Inflammatory macrophage treated with lipopolysaccharide for 1 hour (primary cell): ENCODE results near the gene HOMEZ.
"Not testable (repeated sequence)": the region's sequence is repeated elsewhere in the genome, so short reads cannot be mapped to it uniquely, and the experiment has no call there.

ENCODE experiments used
- DNase-seq, 2 donors: peaks; one replicate each; pipeline ENCODE4 v3.0.0-alpha.2; 2020 to 2022

HOMEZ gene, protein sequence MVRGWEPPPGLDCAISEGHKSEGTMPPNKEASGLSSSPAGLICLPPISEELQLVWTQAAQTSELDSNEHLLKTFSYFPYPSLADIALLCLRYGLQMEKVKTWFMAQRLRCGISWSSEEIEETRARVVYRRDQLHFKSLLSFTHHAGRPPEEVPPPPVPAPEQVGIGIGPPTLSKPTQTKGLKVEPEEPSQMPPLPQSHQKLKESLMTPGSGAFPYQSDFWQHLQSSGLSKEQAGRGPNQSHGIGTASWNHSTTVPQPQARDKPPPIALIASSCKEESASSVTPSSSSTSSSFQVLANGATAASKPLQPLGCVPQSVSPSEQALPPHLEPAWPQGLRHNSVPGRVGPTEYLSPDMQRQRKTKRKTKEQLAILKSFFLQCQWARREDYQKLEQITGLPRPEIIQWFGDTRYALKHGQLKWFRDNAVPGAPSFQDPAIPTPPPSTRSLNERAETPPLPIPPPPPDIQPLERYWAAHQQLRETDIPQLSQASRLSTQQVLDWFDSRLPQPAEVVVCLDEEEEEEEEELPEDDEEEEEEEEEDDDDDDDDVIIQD

GRCh38 chr14:23286020-23286901 is at the start of gene HOMEZ:
HOMEZ (minus strand) TSS chr14:23286132; CDS start chr14:23285952, 180 bp downstream.
- DNase-seq: peak; percentile 96 to 98

DNA sequence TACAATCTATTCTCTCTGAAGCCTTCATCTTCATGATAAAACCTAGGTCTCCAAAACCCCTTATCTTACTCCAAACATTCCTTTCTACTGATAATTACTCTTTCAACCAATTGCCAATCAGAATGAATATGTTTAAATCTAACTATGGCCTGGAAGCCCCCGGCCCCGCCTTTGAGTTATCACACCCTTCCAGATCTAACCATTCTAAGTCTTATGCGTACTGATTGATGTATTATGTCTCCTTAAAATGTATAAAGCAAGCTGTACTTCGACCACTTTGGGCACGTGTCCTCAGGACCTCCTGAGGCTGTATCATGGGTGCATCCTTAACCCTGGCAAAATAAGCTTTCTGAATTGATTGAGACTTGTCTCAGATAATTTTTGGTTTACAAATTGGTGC is 49.7 kb upstream of the HOMEZ start:
- DNase-seq: no peak

DNA sequence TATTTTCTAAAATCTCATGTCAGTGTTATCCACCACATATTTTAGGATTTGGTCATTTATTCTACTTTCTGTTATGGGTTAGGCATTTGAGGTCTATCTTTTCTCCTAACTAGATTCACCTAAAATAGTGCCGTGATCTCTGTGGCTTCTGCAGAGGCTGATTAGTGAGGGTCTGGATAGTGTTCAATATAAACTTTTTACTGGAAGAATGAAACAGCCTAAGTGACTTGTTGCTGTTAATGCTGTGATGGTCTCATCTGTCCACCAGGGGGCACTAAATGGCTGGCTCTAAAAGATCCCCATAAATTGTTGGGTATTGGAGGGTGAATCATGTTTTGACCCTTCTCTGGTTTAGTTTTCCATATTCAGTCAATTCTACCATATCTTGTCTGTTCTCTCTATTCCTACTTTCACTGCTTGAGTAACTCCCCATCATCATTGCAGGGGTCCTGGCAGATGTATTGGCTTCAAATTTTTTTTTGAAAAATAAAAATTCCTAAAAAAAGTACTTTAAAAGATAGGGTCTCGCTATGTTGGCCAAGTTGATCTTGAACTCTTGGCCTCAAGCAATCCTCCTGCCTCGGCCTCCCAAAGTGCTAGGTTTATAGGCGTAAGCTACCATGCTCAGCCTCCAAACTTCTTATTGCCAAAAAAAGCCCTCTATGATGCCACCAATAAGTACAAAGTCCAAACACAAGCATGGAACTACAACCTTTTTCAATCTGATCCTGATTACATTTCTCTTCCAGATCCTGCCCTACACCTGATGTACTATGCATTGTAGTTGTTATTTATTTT is 42.2 kb upstream of the HOMEZ start:
- peak; percentile 57 to 85 for DNase-seq

- DNase-seq: no peak
Observed at GRCh38 chr14:23326491-23327332, 40.8 kb upstream of the HOMEZ start.

DNA sequence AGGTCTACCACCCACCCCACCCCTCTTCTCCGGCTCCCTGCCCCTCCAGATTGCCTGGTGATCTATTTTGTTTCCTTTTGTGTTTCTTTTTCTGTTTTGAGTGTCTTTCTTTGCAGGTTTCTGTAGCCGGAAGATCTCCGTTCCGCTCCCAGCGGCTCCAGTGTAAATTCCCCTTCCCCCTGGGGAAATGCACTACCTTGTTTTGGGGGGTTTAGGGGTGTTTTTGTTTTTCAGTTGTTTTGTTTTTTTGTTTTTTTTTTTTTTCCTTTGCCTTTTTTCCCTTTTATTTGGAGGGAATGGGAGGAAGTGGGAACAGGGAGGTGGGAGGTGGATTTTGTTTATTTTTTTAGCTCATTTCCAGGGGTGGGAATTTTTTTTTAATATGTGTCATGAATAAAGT is 39.8 kb upstream of the HOMEZ start:
- not testable (repeated sequence) for DNase-seq

GRCh38 chr14:23324993-23325392 is 39.1 kb upstream of the HOMEZ start:
- no peak for DNase-seq

DNA sequence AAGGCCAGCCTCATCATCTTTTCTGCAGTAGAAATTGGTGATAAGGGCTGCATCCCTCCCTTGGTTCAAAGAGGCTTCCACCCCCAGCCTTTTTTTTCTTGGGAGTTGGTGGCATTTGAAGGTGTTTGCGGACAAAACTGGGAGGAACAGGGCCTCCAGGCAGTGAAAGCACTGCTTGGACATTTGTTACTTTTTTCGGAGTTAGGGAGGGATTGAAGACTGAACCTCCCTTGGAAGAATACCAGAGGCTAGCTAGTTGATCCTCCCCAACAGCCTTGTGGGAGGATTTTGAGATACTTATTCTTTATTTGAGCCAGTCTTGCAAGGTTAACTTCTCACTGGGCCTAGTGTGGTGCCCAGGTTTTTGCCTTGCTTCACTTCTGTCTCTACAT is 38.5 kb upstream of the HOMEZ start:
- DNase-seq: no peak

- DNase-seq: no peak
Observed at GRCh38 chr14:23323838-23324454, 38.0 kb upstream of the HOMEZ start.

GRCh38 chr14:23322568-23323517 is 36.9 kb upstream of the HOMEZ start:
- no peak for DNase-seq

GRCh38 chr14:23321572-23322547 is 35.9 kb upstream of the HOMEZ start:
- peak in 1 of 2 donors; percentile 20 for DNase-seq

DNA sequence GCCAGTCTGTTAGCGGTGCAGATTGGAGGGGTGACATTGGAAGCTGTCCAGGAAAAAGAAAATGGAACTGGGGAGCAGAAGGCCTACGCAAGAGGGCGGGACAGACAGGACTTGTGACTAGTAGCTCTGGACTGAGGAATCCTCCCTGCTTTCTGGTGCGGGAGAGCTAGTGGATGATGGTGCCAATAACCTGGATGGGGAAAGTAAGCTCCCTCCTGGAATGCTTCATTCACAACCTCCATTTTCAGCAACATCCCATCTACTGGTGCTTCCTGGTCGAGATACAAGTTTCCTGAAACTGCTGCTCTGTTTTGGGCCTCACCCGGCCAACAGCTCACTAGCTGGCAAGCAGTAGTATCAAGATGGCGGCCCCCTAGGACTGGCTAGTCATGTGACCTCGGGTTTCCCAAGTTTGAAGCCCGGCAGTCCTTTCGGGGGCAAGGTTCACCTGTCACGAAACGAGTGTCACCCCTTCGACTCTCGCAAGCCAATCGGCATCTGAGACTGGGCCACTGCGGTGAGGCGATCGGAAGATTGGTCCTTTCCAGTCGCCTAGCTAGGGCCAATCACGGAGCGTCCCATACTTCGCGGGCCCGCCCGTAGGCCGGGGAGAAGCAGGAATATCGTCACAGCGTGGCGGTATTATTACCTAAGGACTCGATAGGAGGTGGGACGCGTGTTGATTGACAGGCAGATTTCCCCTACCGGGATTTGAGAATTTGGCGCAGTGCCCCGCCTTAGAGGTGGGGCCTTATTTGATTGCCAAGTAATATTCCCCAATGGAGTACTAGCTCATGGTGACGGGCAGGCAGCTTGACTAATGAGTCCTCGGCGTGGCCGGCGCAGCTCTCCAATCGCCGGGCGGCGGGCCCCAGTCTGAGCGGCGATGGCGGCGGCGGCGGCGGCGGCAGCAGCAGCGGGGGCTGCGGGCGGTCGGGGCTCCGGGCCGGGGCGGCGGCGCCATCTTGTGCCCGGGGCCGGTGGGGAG is 34.9 kb upstream of the HOMEZ start, which contains the start of gene PABPN1:
PABPN1 (plus strand) TSS at position 874 of the 988 bp plus-strand sequence; CDS start at position 887, 13 bp downstream.
- DNase-seq: peak; percentile 99 to 100

GRCh38 chr14:23319746-23320583 is 34.0 kb upstream of the HOMEZ start:
- no peak for DNase-seq

GRCh38 chr14:23316300-23316699 is 30.4 kb upstream of the HOMEZ start:
- no peak for DNase-seq

DNA sequence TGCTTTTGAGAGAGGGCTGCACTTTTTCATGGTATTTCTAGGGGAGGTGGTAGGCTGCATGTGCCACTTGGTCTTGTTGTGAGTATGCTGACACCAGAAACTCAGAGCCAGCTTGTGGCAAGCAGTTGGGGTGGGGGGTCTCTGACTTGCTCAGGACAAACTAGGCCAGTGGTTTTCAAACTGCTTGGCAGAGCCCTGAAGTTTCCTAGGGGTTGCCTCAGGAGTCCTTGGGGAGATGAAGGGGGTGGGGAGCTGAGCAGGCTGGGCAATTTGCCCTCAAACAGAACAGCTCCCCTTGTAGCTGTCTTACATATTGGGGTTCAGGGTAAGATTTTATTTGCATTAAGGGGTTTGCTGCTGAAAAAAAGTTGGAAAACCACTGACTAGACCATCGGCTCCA is 24.6 kb upstream of the HOMEZ start:
- no peak for DNase-seq

- DNase-seq: no peak
Observed at GRCh38 chr14:23308721-23309445, 23.0 kb upstream of the HOMEZ start.
